GM18907 (cell line): ENCODE results near the gene NOTCH2.
"Not testable (repeated sequence)": the region's sequence is repeated elsewhere in the genome, so short reads cannot be mapped to it uniquely, and the experiment has no call there.

Source experiments
- ATAC-seq: cut with Tn5 transposase; IDR thresholded peaks from one replicate; pipeline ENCODE4 v1.9.1; 2021; ENCODE audit warnings: mild to moderate bottlenecking, moderate library complexity; ENCODE audit not compliant: unreplicated experiment

The NOTCH2 gene

DNA sequence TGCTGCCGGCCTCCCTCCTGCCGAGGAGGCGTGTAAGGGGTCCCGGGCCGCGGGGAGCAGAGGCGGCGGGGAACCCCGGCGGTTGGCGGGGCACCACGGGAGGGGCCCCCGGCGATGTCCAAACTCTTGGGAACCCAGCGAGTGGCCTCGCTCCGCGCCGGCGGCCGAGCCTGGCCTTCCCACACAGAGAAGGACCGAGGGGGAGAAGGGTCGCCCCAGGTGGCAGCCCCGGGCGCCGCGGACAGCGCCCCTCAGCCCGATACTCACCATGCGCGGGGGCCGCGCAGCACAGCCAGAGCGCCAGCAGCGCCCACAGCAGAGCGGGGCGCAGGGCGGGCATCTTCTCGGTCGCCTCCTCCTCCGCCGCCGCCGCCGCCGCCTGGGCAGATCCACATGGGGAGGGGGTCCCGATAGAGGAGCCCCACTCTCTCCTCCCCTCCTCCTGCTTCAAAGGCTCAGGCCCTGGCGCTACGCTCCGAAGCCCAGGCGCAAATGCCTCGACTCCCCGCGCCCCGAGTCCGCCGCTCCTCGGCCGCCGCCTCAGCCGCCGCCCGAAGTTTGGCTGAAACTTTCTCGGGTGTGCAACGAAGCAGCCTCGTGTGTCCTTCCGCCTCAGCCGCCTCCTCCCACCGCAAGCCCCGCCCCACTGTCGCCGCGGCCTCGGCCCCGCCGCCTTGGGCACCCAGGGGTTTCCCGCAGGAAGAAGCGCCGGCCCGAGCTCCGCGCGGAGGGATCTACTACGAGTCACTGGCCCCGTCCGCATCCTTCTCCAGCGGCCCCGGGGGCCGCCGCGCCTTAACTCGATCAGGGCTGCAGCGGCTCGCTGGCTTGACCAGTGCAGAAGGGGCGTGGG, at the start of gene NOTCH2:
Gene NOTCH2, minus strand, starts transcription at position 596 of the 853 bp plus-strand sequence. Its CDS starts 256 bp downstream, at position 340.
- peak; percentile 60 for ATAC-seq

DNA sequence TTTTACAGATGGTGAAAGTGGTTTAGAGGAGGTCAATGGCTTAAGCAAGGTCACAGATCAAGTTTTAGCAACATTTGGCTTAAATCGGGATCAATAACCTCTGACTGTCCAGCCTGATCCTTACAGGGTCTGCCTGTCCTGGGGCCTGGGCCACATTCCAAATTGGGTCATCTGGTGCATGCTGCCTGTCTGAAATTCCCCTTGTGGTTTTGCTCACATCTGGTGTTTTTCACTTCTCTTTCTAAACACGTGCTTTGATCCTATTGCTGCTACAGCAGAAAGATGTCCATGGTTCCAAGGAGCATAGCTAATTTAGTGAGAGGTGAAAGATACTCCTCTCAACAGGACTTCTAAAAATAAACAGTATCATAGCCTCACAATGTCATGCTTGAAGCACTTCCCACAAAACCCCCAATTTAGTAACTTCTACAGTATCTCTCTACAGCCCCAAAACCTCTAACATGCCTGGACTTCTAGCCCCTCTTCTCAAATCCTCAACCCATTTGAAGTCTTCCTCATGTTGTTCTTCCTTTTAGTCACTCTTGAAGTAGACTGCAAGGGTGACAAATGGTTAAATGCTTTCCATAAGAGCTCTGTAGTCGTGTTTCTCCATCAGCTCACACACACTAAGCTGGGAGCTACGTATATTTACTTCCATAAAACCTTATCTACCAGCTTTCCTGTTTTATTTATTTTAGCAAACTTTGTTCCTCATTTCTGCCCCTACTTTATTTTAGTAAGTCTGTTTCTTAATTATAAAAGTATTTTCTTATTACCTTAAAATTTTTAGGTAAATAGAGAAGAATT, 48.1 kb upstream of the NOTCH2 start:
- peak; percentile 72 for ATAC-seq

DNA sequence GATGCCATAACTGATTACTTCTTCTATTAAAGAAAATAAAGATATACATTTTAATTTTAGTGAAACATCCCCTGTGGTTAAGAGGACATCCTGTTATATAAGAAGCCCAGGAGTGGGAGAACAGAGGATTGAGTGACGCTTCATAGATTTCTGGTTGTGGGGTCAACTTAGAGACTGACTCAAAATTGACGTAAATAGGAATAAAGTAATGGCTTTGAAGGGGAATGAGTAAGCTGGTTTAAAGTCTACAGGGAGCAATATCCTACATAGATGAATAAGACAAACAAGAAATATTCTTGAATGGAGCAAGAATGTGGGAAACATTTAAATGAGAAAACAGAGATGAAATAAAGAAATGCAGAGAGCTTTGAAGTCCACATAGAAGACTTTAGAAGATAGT, 46.6 kb upstream of the NOTCH2 start:
- ATAC-seq, result not testable (repeated sequence)

DNA sequence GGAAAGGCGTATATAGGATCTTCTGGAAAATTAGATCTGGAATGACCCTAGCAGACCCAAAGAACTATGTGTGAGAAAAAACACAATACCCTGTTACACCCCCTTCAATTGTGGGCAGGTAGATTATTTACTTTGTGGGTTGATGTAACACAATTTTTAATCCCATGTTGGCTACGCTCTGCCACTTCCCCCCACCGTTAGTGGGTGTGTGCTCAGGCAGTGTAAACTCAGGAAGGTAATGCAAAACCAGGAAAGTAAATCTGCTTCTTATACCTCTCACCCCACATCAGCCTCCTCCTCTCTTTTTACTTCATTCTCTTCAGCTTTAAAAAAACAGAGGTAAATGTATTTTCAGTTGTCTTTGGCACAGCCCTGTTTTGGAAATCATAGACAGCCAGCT, 43.7 kb upstream of the NOTCH2 start:
- not testable (repeated sequence) for ATAC-seq

DNA sequence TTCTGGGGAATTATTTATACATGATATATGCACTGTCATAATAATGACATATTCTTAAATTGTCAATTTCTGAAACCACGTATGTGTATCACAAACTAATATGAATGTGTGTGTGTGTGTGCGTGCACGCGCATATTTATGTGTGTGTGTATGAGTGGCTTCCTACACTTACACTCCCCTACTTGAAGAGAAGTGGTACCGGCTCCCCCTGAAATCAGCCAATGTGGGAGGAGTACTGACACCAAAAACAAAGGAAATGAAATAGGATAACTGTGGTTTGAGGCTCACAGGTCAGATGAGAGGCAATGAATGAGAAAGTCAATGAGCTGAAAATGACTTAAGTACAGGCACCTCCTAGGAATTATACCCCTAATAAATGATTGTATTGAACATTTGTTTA, 42.8 kb upstream of the NOTCH2 start:
- not testable (repeated sequence) for ATAC-seq

- not testable (repeated sequence) for ATAC-seq
Measured at GRCh38 chr1:120111771-120112170, 42.3 kb upstream of the NOTCH2 start.

DNA sequence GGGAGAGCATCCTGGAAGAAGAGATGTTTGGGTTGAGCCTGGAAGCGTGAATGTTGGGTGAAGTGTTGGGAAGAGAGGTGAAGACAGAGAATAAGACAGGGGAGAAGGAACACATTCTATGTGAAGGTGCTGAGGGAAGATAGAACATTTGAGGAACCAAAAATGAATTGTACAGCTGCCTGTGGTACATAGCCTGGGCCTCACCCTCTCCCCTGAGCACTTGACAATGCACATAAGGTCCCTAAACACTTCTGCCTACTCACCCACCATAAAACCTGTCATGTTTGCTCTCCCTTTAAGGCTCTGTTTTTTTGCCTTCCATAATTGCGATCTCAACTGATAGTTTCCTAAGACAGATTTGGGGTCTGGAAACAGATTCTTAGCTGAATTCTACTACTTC, 41.5 kb upstream of the NOTCH2 start:
- ATAC-seq, result not testable (repeated sequence)

DNA sequence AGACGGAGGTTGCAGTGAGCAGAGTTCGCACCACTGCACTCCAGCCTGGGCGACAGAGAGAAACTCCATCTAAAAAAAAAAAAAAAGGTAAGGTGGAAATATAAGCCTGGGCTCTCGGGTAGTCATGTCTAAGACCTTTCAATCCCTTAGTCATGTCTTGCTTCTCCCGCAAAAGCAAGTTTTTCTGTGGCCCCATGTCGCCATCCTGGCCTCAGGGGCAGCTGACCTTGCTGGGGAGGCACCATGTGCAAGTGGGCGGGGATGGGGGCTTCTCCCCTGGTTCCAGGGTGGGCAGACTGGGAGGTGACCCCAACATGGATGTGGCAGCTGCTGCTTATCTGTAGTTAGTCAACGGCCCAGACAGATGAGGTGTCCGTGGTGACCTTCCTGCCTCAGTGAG, 40.2 kb upstream of the NOTCH2 start:
- ATAC-seq, result not testable (repeated sequence)

DNA sequence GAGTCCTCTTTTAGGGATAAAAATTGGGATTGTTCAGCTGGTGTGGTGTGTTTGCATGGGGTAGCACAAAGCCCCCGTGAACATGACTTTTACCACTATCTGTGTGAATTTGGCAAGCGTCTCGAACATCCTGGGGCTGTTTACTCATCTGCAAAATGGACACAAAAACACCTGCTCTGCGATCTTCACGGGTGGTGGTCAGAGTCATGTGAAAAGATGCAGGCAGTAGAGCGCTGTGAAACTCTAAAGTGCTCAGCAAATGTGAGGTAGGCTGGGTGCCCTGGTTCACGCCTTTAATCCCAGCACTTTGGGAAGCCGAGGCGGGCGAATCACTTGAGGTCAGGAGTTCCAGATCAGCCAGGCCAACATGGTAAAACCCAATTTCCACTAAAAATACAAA, 39.7 kb upstream of the NOTCH2 start:
- not testable (repeated sequence) for ATAC-seq

GRCh38 chr1:120105288-120105687, 35.8 kb upstream of the NOTCH2 start:
- not testable (repeated sequence) for ATAC-seq

DNA sequence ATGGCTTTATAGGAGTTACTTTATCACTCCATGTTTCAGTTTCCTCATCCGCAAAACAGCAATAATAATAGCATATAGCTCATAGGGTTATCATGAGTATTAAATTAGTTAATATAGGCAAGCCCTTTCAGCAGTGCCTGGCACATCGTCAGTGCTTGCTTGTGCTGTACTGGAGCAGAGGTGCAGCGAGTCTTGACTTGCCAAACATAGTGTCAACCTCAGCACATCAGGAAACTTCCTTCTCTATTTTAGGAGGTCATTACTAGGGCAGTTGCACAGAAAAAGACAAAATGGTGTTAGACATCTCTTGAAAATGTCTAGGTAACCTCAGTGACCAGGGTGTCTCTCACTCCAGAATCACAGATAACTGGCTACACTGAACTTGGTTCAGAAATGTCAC, 34.3 kb upstream of the NOTCH2 start:
- ATAC-seq, result not testable (repeated sequence)

DNA sequence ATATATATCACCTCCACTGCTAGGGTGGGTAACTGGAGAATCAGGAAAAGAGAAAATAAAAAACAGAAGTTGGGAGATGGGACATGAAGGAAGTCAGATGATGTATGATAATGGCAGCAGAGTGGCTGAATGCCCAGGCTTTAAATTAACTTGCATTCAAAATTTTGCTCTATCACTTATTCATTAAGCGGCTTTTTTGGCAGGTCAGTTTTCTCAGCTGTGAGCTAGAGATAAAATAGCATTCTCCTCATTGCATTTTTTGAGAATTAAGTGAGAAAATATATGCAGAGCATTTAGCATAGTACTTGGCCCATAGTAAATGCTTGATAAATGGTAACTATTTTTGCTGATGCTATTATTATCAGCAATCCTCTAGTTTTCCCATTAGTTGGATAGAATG, 32.1 kb upstream of the NOTCH2 start:
- ATAC-seq, result not testable (repeated sequence)

GRCh38 chr1:120100590-120100989, 31.1 kb upstream of the NOTCH2 start:
- ATAC-seq, result not testable (repeated sequence)

DNA sequence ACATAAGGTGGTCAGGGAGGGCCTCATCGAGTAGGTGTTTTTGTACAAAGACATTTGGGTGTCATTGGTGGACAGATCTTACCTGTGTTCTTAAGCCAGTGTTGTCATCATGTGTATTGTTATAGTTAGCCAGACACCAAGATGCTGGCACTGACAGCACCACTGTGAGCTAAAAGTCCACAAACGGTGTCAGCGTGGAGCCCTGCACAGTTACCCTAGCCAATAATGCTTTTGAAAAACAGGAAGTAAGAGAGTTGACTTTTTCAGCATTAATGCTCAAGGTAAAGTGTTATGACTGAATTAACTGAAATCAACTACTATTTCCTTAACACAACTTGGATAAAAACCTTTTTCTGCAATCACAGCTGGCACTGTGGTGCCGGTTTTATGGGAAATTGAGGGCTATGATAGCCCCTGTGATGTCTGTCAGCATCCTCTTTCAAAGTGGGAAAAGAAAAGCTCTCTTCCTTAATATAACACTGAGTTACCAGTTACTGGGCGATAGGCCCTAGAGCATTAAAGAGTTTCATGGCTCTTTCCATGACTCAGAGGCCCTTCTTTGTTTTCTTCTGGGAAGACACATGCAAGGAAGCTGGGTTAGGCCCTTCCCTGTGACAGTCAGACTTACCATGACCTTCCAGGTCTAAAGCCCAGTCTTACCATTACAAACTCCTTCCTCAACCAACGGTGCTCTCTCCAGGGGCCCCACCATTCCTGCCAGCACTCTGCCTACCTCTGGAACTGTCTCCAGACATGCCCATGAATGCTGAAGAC, 29.7 kb upstream of the NOTCH2 start:
- not testable (repeated sequence) for ATAC-seq

DNA sequence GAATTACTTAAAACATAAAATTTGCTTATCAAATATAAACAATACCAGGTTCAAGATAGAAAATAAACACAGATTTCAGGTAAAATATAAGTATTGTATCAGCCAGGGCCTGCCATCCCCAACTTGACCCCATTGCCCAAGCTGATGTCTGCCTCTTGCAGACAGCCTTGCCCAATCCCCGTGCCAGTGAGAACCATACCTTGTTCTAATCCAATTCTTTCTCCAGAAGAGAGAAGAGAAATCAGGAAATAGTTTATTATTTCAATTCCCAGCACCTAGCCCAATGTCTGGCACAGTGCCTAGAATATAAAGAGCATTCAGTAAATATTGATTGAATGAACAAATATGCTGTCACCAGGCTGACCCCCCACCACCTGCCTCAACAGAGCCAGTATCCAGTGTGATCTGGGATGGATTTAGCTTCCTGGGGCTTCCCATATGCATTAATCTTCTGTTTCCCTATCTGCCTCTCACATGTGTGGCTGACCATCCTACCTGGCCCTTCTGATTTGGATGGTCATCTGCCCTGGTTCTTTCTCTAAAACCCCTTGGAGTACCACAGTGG, 27.6 kb upstream of the NOTCH2 start:
- ATAC-seq, result not testable (repeated sequence)

DNA sequence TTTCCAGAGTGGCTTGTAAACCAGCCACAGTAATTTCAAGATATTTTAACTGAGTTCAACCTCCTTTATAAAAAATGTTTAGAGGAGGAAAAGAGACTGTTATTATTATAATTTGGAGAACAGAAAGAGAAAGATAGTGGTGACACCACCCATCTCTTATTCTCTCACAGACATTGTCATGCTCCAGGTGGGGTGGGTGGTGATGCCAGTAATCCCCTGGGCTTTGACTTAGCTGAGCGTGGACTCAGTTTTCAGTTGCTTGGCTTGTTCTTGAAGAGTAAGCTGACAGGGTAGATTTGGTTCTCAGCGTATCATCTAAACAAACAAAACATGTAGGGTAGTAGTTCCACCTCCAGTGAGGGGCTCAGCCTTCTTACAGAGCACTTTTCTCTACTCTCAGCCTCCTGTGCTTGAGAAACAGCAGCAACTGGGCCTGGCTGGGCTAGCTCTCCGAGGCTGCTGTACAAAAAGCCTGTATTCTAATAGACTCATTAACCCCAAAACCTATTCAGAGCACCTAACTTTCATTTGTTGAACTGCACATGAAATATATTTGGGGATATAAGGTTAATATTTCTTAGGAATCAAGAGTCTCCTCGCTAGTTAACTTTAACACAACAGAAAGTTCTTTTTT, 24.2 kb upstream of the NOTCH2 start:
- not testable (repeated sequence) for ATAC-seq

DNA sequence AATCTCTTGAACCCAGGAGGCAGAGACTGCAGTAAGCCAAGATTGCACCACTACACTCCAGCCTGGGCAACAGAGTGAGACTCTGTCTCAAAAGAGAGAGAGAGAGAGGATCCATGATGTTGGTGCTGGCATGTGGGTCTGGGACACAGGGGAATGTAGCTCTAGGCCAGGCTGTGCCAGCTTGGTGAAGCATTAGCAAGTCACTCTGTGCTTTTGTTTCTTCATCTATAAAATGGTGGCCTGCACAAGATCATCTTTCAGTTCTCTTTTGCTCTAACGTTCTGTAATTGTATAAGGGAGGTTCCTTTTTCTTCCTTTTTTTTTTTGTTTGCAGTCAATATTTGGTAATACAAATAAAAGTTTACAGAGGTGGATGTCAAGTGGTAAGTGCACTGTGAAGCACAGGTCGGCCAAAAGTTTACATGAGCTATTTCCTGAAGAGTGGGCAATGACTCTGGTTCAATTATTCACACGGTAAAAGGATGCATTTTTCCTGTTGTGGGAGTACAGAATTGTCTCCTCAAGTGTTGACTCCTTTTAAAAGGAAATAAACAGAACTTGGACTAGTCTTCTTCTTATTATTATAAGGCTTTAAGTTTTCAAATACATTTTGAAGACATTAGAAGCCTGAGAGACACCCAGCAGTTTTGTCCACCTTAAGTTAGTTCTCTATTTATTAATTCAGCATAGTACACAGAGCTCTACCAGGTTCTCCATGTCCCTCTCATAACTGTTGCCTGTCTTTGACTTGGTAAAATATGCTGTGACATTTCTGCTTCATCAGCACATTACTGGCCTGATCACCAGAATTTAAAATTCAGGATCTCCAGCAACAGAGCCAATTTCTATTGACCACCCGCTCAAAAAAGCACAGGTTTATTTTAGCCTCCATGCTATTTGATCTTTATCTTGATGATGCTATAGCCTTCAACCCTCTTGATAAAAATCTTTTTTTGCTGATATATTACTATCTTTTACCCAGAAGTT, 23.1 kb upstream of the NOTCH2 start:
- not testable (repeated sequence) for ATAC-seq

DNA sequence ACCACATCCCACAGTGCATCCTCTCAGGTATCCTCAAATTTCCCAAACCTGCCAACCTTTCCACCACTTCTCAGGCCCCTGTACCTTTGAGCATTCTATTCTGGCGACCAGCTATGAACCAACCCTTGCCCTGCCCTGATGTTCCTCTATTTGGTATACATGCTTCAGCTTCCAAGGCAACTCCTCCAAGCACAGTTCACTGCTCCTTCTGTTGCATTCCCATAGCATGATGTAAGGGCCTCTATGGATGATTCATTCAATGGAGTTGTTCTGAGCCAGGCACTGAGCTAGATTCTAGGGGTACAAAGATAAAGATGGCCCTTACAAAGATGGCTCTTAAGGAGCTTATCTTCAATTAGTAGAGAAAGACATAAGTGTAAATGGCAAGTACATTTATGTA, 21.4 kb upstream of the NOTCH2 start:
- ATAC-seq, result not testable (repeated sequence)

GRCh38 chr1:120087959-120088358, 18.5 kb upstream of the NOTCH2 start:
- ATAC-seq, result not testable (repeated sequence)
